Calu3 (cell line): ENCODE data around the gene GANAB. TPM values are rescaled to one million over a fixed set of nuclear protein-coding genes. Genes with fewer than 3 reads are reported as not detected.

Experiments
- BruUV-seq: library from RNA; stranded (reverse); fragments of 400-500 nt; replicated peaks from 2 replicates; lab custom pipeline; 2021; lab: Mats Ljungman, UMichigan
- CTCF ChIA-PET: fragments of 300-600 bp; sonication (Branson Sonifier 250); formaldehyde crosslinking; loops from one replicate; lab custom pipeline; 2022; ENCODE audit warnings: antibody characterized with exemption; lab: Charles Lee
- DNase-seq: peaks from one replicate; pipeline ENCODE4 v3.0.0; 2022
- H3K27ac Mint-ChIP-seq: one replicate; pipeline ENCODE4 v1.8.0; 2022; ENCODE audit warnings: mixed read lengths; ENCODE audit not compliant: unreplicated experiment
- H3K27me3 Mint-ChIP-seq: one replicate; pipeline ENCODE4 v1.8.0; 2022; ENCODE audit warnings: mixed read lengths; ENCODE audit not compliant: unreplicated experiment
- H3K36me3 Mint-ChIP-seq: one replicate; pipeline ENCODE4 v1.8.0; 2022; ENCODE audit warnings: mild to moderate bottlenecking, moderate library complexity, mixed read lengths; ENCODE audit not compliant: insufficient read depth, unreplicated experiment
- H3K4me1 Mint-ChIP-seq: one replicate; pipeline ENCODE4 v1.8.0; 2022; ENCODE audit warnings: mild to moderate bottlenecking, low read depth, mixed read lengths; ENCODE audit not compliant: unreplicated experiment
- H3K4me3 Mint-ChIP-seq: one replicate; pipeline ENCODE4 v1.8.0; 2022; ENCODE audit warnings: mild to moderate bottlenecking, low read depth, moderate library complexity, mixed read lengths; ENCODE audit not compliant: unreplicated experiment
- H3K9me3 Mint-ChIP-seq: one replicate; pipeline ENCODE4 v1.8.0; 2022; ENCODE audit warnings: low read depth, mixed read lengths; ENCODE audit not compliant: unreplicated experiment
- intact Hi-C: fragments of 100-400 bp; cut with micrococcal nuclease; formaldehyde crosslinking; loops from one replicate; pipeline ENCODE4 v1.10.0; 2022; ENCODE audit not compliant: unreplicated experiment
- total RNA-seq: library from RNA; stranded (reverse); gene quantifications from 2 replicates; pipeline ENCODE4 v1.2.3, GENCODE V29; 2022
- TF ChIP-seq, protein P1 (sequence below): fragments of 200-600 bp; IDR thresholded peaks from one replicate; pipeline ENCODE4 v1.8.0; 2022; ENCODE audit warnings: antibody characterized with exemption; ENCODE audit not compliant: unreplicated experiment

GANAB gene
- total RNA-seq, 1 experiment from 2014 or later, result 377 TPM

DNA sequence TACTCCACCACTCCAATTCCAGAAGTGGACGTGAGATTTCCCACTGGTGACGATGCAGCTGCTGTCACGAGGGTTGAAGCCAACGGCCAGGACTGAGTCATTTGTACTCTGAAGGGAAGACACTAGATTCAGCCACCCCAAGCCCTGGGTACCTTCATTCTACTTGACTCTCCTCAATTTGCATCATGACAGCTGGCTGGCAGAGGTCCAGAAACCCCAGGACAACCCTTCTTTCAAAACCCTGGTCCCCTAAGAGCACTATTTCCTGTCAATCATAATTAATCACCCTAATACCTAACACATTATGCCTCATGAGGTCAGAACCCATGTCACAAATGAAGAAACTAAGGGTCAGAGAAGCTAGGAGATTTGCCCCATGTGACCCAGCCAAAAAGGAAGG lies 38.7 kb downstream of the GANAB start:
- Mint-ChIP-seq H3K36me3 (peaks cover 44% of the 10 kb centered on the region), H3K27ac (no peak overlapping the region), H3K9me3 (no peaks in the 10 kb centered on the region), H3K4me3 (no peak overlapping the region), H3K4me1 (peaks cover 20% of the 10 kb centered on the region), H3K27me3 (no peaks in the 10 kb centered on the region)
- CTCF ChIA-PET, result no interaction called here
- intact Hi-C loops, result no loop called here
- TF ChIP-seq, protein P1, sequence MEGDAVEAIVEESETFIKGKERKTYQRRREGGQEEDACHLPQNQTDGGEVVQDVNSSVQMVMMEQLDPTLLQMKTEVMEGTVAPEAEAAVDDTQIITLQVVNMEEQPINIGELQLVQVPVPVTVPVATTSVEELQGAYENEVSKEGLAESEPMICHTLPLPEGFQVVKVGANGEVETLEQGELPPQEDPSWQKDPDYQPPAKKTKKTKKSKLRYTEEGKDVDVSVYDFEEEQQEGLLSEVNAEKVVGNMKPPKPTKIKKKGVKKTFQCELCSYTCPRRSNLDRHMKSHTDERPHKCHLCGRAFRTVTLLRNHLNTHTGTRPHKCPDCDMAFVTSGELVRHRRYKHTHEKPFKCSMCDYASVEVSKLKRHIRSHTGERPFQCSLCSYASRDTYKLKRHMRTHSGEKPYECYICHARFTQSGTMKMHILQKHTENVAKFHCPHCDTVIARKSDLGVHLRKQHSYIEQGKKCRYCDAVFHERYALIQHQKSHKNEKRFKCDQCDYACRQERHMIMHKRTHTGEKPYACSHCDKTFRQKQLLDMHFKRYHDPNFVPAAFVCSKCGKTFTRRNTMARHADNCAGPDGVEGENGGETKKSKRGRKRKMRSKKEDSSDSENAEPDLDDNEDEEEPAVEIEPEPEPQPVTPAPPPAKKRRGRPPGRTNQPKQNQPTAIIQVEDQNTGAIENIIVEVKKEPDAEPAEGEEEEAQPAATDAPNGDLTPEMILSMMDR, result no peak
- DNase-seq, result no peak
- BruUV-seq, result no TSS peak

GRCh38 chr11:62605902-62606301 lies 40.5 kb downstream of the GANAB start:
- intact Hi-C loops, result no loop called here
- Mint-ChIP-seq H3K27ac (no peak overlapping the region), H3K36me3 (peaks cover 49% of the 10 kb centered on the region), H3K4me3 (no peak overlapping the region), H3K27me3 (no peaks in the 10 kb centered on the region), H3K9me3 (no peaks in the 10 kb centered on the region), H3K4me1 (peaks cover 19% of the 10 kb centered on the region)
- TF ChIP-seq, protein P1, result no peak
- CTCF ChIA-PET, result no interaction called here
- no peak for DNase-seq
- BruUV-seq, result no TSS peak

DNA sequence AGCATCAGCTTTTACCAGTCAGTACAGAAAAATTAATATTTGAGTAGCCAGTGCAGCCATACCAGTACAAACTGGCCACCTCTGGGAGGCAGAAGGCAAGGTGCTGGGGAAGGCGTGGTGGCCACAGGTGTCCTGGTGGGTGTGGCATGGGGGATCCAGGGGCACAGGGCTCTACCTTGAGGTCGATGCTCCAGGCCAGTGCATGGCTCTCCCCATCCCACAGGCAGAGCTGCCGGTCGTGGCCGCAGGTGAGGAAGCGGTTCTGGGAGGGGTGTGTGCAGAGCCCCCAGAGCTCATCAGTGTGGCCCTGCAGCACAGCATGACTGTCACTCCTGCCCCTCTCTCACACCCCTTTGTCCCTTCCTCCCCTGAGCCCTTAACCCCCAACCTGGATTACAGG lies 40.9 kb downstream of the GANAB start:
- peaks cover 19% of the 10 kb centered on the region for H3K4me1 Mint-ChIP-seq
- H3K9me3 Mint-ChIP-seq, result no peaks in the 10 kb centered on the region
- no peak for DNase-seq
- TF ChIP-seq, protein P1, result no peak
- H3K27me3 Mint-ChIP-seq, result no peaks in the 10 kb centered on the region
- no peak overlapping the region for H3K4me3 Mint-ChIP-seq
- no peak overlapping the region for H3K27ac Mint-ChIP-seq
- no TSS peak for BruUV-seq
- CTCF ChIA-PET, result no interaction called here
- intact Hi-C loops, result no loop called here
- peaks cover 49% of the 10 kb centered on the region for H3K36me3 Mint-ChIP-seq

DNA sequence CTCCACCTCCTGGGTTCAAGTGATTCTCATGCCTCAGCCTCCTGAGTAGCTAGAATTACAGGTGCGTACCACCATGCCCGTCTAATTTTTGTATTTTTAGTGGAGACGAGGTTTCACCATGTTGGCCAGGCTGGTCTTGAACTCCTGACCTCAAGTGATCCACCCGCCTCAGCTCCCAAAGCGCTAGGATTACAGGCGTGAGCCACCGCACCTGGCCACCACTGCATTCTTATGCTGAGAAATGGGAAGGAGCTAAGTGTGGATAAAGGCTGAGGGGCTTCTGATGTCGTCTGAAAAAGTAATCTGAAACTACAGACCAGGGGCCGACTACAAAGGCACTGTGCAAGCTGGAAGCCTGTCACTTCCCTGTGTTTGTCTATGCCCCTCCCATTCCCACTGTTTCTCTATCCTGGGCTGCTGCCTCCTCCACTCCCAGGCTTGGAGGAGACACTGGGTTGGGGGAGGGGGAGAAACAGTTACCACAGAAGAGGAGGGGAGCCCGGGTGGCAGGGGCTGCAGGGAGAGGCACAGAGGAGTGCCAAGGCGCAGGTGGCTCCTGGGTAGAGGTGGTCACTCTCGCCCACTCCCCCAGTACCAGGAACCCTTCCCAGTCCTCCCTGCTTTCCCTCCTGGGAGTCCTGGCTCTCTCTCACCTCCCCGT lies 41.8 kb downstream of the GANAB start:
- H3K4me3 Mint-ChIP-seq, result no peak overlapping the region
- CTCF ChIA-PET, result no interaction called here
- H3K4me1 Mint-ChIP-seq, result peaks cover 27% of the 10 kb centered on the region
- DNase-seq, result no peak
- TF ChIP-seq, protein P1, result no peak
- no peak overlapping the region for H3K27ac Mint-ChIP-seq
- intact Hi-C loops, result no loop called here
- no TSS peak for BruUV-seq
- H3K27me3 Mint-ChIP-seq, result no peaks in the 10 kb centered on the region
- H3K36me3 Mint-ChIP-seq, result peaks cover 53% of the 10 kb centered on the region
- H3K9me3 Mint-ChIP-seq, result no peaks in the 10 kb centered on the region
